Hepatocyte (in vitro differentiated cells): ENCODE results near the gene NUAK2.

Source experiments
- EZH2phosphoT487 ChIP-seq: fragments of 200-600 bp; sonication (generic); IDR thresholded peaks from one replicate; pipeline ENCODE4 v1.6.1; 2018; ENCODE audit warnings: antibody characterized with exemption, mild to moderate bottlenecking, low read depth, moderate library complexity; ENCODE audit not compliant: unreplicated experiment, severe bottlenecking
- TF ChIP-seq, protein P1 (sequence below): fragments of 200-600 bp; sonication (generic); IDR thresholded peaks from 2 replicates; pipeline ENCODE4 v1.5.1; 2016; ENCODE audit warnings: antibody characterized with exemption, mild to moderate bottlenecking; ENCODE audit not compliant: poor library complexity

DNA sequence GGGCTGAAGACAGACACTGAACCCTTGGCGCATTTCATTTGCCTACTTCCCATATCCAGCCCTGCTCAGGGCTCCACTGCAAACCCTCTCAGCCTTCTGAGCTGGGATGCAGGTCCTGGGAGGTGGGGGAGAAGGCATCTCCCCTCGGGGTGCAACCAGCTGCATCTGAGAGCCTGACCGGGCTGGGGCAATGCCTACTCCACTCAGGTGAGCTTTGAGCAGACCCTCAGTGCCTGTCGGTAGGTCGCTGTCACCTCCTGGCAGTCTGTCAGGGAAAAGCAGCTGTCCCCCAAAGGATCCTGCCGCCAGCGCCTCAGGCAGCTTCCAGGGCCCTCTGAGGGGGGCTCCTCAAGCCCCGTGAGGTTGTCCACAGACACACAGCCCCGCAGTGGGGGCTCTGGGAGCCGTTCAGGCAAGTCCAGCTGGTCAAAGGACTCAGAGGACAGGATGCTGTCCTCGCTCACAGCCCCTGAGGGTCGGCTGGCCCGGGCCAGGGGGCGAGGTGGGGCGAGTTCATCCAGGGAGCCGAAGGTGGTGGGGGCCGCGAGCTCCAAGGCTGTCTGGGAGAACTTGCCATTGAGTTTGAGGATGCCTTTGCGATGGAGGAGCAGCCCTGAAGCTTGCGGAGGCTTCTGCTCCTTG, 18.2 kb downstream of the NUAK2 start:
- TF ChIP-seq, protein P1, sequence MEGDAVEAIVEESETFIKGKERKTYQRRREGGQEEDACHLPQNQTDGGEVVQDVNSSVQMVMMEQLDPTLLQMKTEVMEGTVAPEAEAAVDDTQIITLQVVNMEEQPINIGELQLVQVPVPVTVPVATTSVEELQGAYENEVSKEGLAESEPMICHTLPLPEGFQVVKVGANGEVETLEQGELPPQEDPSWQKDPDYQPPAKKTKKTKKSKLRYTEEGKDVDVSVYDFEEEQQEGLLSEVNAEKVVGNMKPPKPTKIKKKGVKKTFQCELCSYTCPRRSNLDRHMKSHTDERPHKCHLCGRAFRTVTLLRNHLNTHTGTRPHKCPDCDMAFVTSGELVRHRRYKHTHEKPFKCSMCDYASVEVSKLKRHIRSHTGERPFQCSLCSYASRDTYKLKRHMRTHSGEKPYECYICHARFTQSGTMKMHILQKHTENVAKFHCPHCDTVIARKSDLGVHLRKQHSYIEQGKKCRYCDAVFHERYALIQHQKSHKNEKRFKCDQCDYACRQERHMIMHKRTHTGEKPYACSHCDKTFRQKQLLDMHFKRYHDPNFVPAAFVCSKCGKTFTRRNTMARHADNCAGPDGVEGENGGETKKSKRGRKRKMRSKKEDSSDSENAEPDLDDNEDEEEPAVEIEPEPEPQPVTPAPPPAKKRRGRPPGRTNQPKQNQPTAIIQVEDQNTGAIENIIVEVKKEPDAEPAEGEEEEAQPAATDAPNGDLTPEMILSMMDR, result no peak
- no peak for TF ChIP-seq EZH2phosphoT487
